D721Med (cell line): ENCODE measurements around the gene PTDSS2.

Experiments used
- DNase-seq: peaks from one replicate; pipeline ENCODE4 v3.0.0; 2011; ENCODE audit warnings: low spot score; ENCODE audit not compliant: insufficient read length
- FAIRE-seq: peaks from 2 replicates; lab custom pipeline; 2011; peaks lifted over from hg19 to GRCh38; lab: Jason Lieb, UNC
- CTCF ChIP-seq: IDR thresholded peaks from 2 replicates; pipeline ENCODE4 v1.5.1; 2012; ENCODE audit warnings: mild to moderate bottlenecking, control low read depth; ENCODE audit not compliant: insufficient read depth; ENCODE audit errors: missing control alignments

PTDSS2 gene

GRCh38 chr11:428295-428694 is 21.8 kb upstream of the PTDSS2 start:
- FAIRE-seq (no peak), DNase-seq (no peak)
- TF ChIP-seq CTCF: no peak

- DNase-seq: no peak
- FAIRE-seq: no peak
- no peak for TF ChIP-seq CTCF
Observed at GRCh38 chr11:429391-429790, 20.7 kb upstream of the PTDSS2 start.

GRCh38 chr11:429931-430456 is 20.1 kb upstream of the PTDSS2 start:
- no peak for DNase-seq
- TF ChIP-seq CTCF: no peak
- no peak for FAIRE-seq

GRCh38 chr11:431921-432320 is 18.2 kb upstream of the PTDSS2 start:
- DNase-seq (no peak), FAIRE-seq (no peak)
- TF ChIP-seq CTCF: no peak

- no peak for FAIRE-seq
Observed at GRCh38 chr11:432501-433100, 17.5 kb upstream of the PTDSS2 start.

GRCh38 chr11:433111-433510 is 17.0 kb upstream of the PTDSS2 start:
- no peak for FAIRE-seq
- DNase-seq: no peak
- TF ChIP-seq CTCF: no peak

More at GRCh38 chr11:432501-433100, 17.5 kb upstream of the PTDSS2 start:
- TF ChIP-seq CTCF: no peak
- DNase-seq: no peak

GRCh38 chr11:433641-434040 is 16.4 kb upstream of the PTDSS2 start:
- TF ChIP-seq CTCF: no peak
- no peak for FAIRE-seq
- DNase-seq: no peak
